SKM-1 treated with dmso at 0.1 percent for 144 hours (cell line): Measurements from ENCODE around the gene AKAP13.

Experiments
- DNase-seq: peaks from one replicate; lab custom pipeline; 2025; ENCODE audit not compliant: unreplicated experiment; lab: John Stamatoyannopoulos, UW

AKAP13 gene

GRCh38 chr15:85619992-85620689 is 239.7 kb downstream of the AKAP13 start:
- DNase-seq: no peak

GRCh38 chr15:85620690-85621049 is 240.3 kb downstream of the AKAP13 start:
- DNase-seq: no peak

- no peak for DNase-seq
These were observed 240.7 kb downstream of the AKAP13 start for GRCh38 chr15:85621094-85621493.

- DNase-seq: no peak
These were observed 241.9 kb downstream of the AKAP13 start for GRCh38 chr15:85622221-85622831.

GRCh38 chr15:85623315-85624049 is 243.1 kb downstream of the AKAP13 start:
- peak; percentile 7 for DNase-seq

GRCh38 chr15:85624291-85624801 is 243.9 kb downstream of the AKAP13 start:
- peak; percentile 17 for DNase-seq

GRCh38 chr15:85625166-85625830 is 244.9 kb downstream of the AKAP13 start:
- DNase-seq: no peak

GRCh38 chr15:85625856-85626255 is 245.5 kb downstream of the AKAP13 start:
- no peak for DNase-seq

- no peak for DNase-seq
These were observed 247.0 kb downstream of the AKAP13 start for GRCh38 chr15:85627213-85627935.

- peak; percentile 13 for DNase-seq
These were observed 249.9 kb downstream of the AKAP13 start for GRCh38 chr15:85630311-85630710.

GRCh38 chr15:85631018-85631417 is 250.6 kb downstream of the AKAP13 start:
- DNase-seq: no peak

- no peak for DNase-seq
These were observed 251.6 kb downstream of the AKAP13 start for GRCh38 chr15:85632014-85632413.

- DNase-seq: no peak
These were observed 253.5 kb downstream of the AKAP13 start for GRCh38 chr15:85633859-85634258.

- DNase-seq: no peak
These were observed 255.9 kb downstream of the AKAP13 start for GRCh38 chr15:85636351-85636750.

GRCh38 chr15:85639752-85640381 is 259.5 kb downstream of the AKAP13 start:
- no peak for DNase-seq

GRCh38 chr15:85642065-85642692 is 261.8 kb downstream of the AKAP13 start:
- DNase-seq: no peak

GRCh38 chr15:85642693-85643066 is 262.3 kb downstream of the AKAP13 start:
- DNase-seq: no peak

GRCh38 chr15:85646538-85647091 is 266.2 kb downstream of the AKAP13 start:
- DNase-seq: no peak

GRCh38 chr15:85649372-85649771 is 269.0 kb downstream of the AKAP13 start:
- DNase-seq: peak; percentile 93

- no peak for DNase-seq
These were observed 271.1 kb downstream of the AKAP13 start for GRCh38 chr15:85651548-85651947.
